HepG2 (cell line): Measurements from ENCODE around the gene SLC26A2. TPM values are rescaled to one million over a fixed set of nuclear protein-coding genes. Genes with fewer than 3 reads are reported as not detected.
"Not testable (repeated sequence)": the region's sequence is repeated elsewhere in the genome, so short reads cannot be mapped to it uniquely, and the experiment has no call there.

Experiments used
- ATAC-seq: fragments of 200-7000 bp; cut with Tn5 transposase; 3 replicates; pipeline ENCODE4 v1.9.1; 2020; ENCODE audit warnings: mild to moderate bottlenecking, moderate library complexity
- BruUV-seq: library from RNA; stranded (reverse); fragments of 400-500 nt; replicated peaks from 2 replicates; lab custom pipeline; 2021; lab: Mats Ljungman, UMichigan
- CTCF ChIA-PET: fragments of 300-600 bp; formaldehyde crosslinking; extraction: SDS; loops from one replicate; lab custom pipeline; 2021; ENCODE audit warnings: low total read pairs, inconsistent platforms, low intra/inter-chr PET ratio; lab: Yijun Ruan, JAX
- POLR2A ChIA-PET: fragments of 350-600 bp; sonication (Branson Sonifier 250); formaldehyde crosslinking; loops from one replicate; lab custom pipeline; 2020; ENCODE audit warnings: antibody characterized with exemption, inconsistent platforms; lab: Yijun Ruan, JAX
- DNase-seq: peaks from one replicate; pipeline ENCODE4 v3.0.0-alpha.2; 2015; ENCODE audit warnings: low spot score
- FAIRE-seq: peaks from 3 replicates; lab custom pipeline; 2011; peaks lifted over from hg19 to GRCh38; lab: Jason Lieb, UNC
- H2AFZ ChIP-seq: one replicate; pipeline ENCODE4 v1.6.1; 2011; ENCODE audit warnings: low read length, inconsistent platforms
- H3K27ac ChIP-seq: fragments of 300-600 bp; 3 replicates; pipeline ENCODE4 v1.8.0; 2011; ENCODE audit warnings: mixed run types, mild to moderate bottlenecking, mixed read lengths, low read length, inconsistent platforms; ENCODE audit not compliant: insufficient read depth; ENCODE audit errors: extremely low read length
- H3K27me3 ChIP-seq, 2 experiments: fragments of 200-600 bp in 1 of 2; 2 replicates in 1 of 2; 3 replicates in 1 of 2; pipeline versions ENCODE4 v1.6.0 to v1.8.0; 2011; ENCODE audit warnings: low read length in 2 of 2, mild to moderate bottlenecking in 2 of 2, moderate library complexity in 2 of 2, inconsistent platforms in 1 of 2; ENCODE audit not compliant: insufficient read depth in 2 of 2, control insufficient read depth in 1 of 2
- H3K36me3 ChIP-seq, 2 experiments: fragments of 200-600 bp in 1 of 2; replicated peaks in 1 of 2; 2 replicates in 1 of 2; 3 replicates in 1 of 2; pipeline versions ENCODE4 v1.5.1 to v1.8.0; 2011; ENCODE audit warnings: low read length in 2 of 2, inconsistent platforms in 1 of 2; ENCODE audit not compliant: insufficient read depth in 2 of 2, control insufficient read depth in 1 of 2
- H3K4me1 ChIP-seq: 2 replicates; pipeline ENCODE4 v1.5.1; 2012; ENCODE audit warnings: low read length, inconsistent platforms; ENCODE audit not compliant: insufficient read depth
- H3K4me2 ChIP-seq: 2 replicates; pipeline ENCODE4 v1.6.0; 2011; ENCODE audit warnings: low read depth, low read length, inconsistent platforms
- H3K4me3 ChIP-seq, 3 experiments: fragments of 200-600 bp in 1 of 3; sonication (generic), shearing (Covaris generic) in 1 of 3; replicated peaks in 1 of 3; 2 replicates each; pipeline ENCODE4 v1.5.1; 2011 to 2016; ENCODE audit warnings: low read length in 3 of 3, inconsistent platforms in 2 of 3, low read depth in 2 of 3, mild to moderate bottlenecking in 2 of 3, control low read depth in 1 of 3, mixed read lengths in 1 of 3; ENCODE audit not compliant: insufficient read depth in 1 of 3
- H3K79me2 ChIP-seq: one replicate; pipeline ENCODE4 v1.6.1; 2011; ENCODE audit warnings: low read length, inconsistent platforms; ENCODE audit not compliant: insufficient read depth
- H3K9ac ChIP-seq: 2 replicates; pipeline ENCODE4 v1.6.0; 2011; ENCODE audit warnings: mild to moderate bottlenecking, low read depth, low read length, inconsistent platforms; ENCODE audit not compliant: insufficient read depth
- H3K9me3 ChIP-seq: 2 replicates; pipeline ENCODE4 v1.5.1; 2012; ENCODE audit warnings: mild to moderate bottlenecking, low read length
- H4K20me1 ChIP-seq: 2 replicates; pipeline ENCODE4 v1.6.0; 2011; ENCODE audit warnings: inconsistent platforms, mild to moderate bottlenecking, low read length, moderate library complexity; ENCODE audit not compliant: insufficient read depth
- CHCHD3 ChIP-seq: sonication (generic); formaldehyde crosslinking; IDR thresholded peaks from 2 replicates; pipeline ENCODE4 v1.8.0; 2022; ENCODE audit warnings: mild to moderate bottlenecking, missing genetic modification reagents, moderate library complexity
- DPF2 ChIP-seq: sonication (generic); formaldehyde crosslinking; IDR thresholded peaks from 2 replicates; pipeline ENCODE4 v1.4.0; 2020; ENCODE audit warnings: mild to moderate bottlenecking, low read depth, missing genetic modification reagents, borderline replicate concordance
- KDM4B ChIP-seq: sonication (generic); formaldehyde crosslinking; IDR thresholded peaks from 2 replicates; pipeline ENCODE4 v1.4.0; 2020; ENCODE audit warnings: missing genetic modification reagents
- TCF7L2 ChIP-seq: IDR thresholded peaks from 2 replicates; pipeline ENCODE4 v1.6.1; 2011; ENCODE audit warnings: mild to moderate bottlenecking, low read depth, low read length, moderate library complexity
- WIZ ChIP-seq: sonication (generic); formaldehyde crosslinking; IDR thresholded peaks from 2 replicates; pipeline ENCODE4 v1.5.1; 2020; ENCODE audit warnings: mild to moderate bottlenecking, missing genetic modification reagents
- ZNF225 ChIP-seq: sonication (generic); formaldehyde crosslinking; IDR thresholded peaks from 2 replicates; pipeline ENCODE4 v1.4.0; 2020; ENCODE audit warnings: mild to moderate bottlenecking, missing genetic modification reagents
- ZNF296 ChIP-seq: sonication (generic); formaldehyde crosslinking; conservative IDR thresholded peaks from 2 replicates; pipeline ENCODE4 v1.5.0; 2020; ENCODE audit warnings: mild to moderate bottlenecking, missing genetic modification reagents
- ZNF703 ChIP-seq: sonication (generic); formaldehyde crosslinking; IDR thresholded peaks from 2 replicates; pipeline ENCODE4 v1.5.1; 2020; ENCODE audit warnings: missing genetic modification reagents, mild to moderate bottlenecking, moderate library complexity, borderline replicate concordance
- ZNF841 ChIP-seq: sonication (generic); formaldehyde crosslinking; IDR thresholded peaks from 2 replicates; pipeline ENCODE4 v1.8.1; 2023; ENCODE audit warnings: missing genetic modification reagents, borderline replicate concordance
- ZSCAN21 ChIP-seq: sonication (generic); formaldehyde crosslinking; IDR thresholded peaks from 2 replicates; pipeline ENCODE4 v1.8.0; 2022; ENCODE audit warnings: mild to moderate bottlenecking, missing genetic modification reagents, moderate library complexity, borderline replicate concordance
- ZSCAN31 ChIP-seq: sonication (generic); formaldehyde crosslinking; IDR thresholded peaks from 2 replicates; pipeline ENCODE4 v1.5.0; 2020; ENCODE audit warnings: low read depth, mild to moderate bottlenecking, missing genetic modification reagents
- WGBS: methylation state at CpG from one replicate; pipeline ENCODE4 v1.1.6; 2017; ENCODE audit warnings: low lambda C conversion rate; 5-methylcytosine and 5-hydroxymethylcytosine counted together
- in situ Hi-C: cut with HindIII; loops from 2 replicates; pipeline ENCODE4 v1.10.0; 2017; ENCODE audit warnings: low pct_unique_long_range_greater_than_20kb; ENCODE audit not compliant: extremely low pct_ligation_motif_present
- intact Hi-C: fragments of 100-400 bp; cut with micrococcal nuclease; formaldehyde crosslinking; loops from one replicate; pipeline ENCODE4 v1.10.0; 2022; ENCODE audit not compliant: unreplicated experiment
- polyA plus RNA-seq, 8 experiments: library from polyadenylated mRNA; depleted of rRNA in 3 of 8; stranded (reverse) in 7 of 8; unstranded in 1 of 8; fragments of >200 nt; fragmentation: Illumina TruSeq in 4 of 8; extraction: Trizol in 4 of 8; gene quantifications; 2 replicates each; pipeline versions ENCODE4 v1.2.1 to v1.2.3, GENCODE V29; 2011 to 2016; ENCODE audit warnings: low read depth in 4 of 8, missing spikeins in 1 of 8, mixed read lengths in 1 of 8; ENCODE audit not compliant: insufficient read depth in 1 of 8
- total RNA-seq, 5 experiments: library from RNA; depleted of rRNA; stranded (reverse); fragments of >200 nt; fragmentation: Illumina TruSeq; extraction: Trizol; gene quantifications; 2 replicates each; pipeline ENCODE4 v1.2.3, GENCODE V29; 2016; ENCODE audit warnings: low read depth in 1 of 5
- TF ChIP-seq, protein P1 (sequence below): sonication (generic); formaldehyde crosslinking; IDR thresholded peaks from 2 replicates; pipeline ENCODE4 v1.4.0; 2020; ENCODE audit warnings: missing genetic modification reagents, borderline replicate concordance

The SLC26A2 gene
- total and polyA plus RNA-seq, 2 of the 13 experiments (the other 11 are each of a cell fraction or from before 2014, with no cell fraction given) = 2.2 to 7.9 TPM

DNA sequence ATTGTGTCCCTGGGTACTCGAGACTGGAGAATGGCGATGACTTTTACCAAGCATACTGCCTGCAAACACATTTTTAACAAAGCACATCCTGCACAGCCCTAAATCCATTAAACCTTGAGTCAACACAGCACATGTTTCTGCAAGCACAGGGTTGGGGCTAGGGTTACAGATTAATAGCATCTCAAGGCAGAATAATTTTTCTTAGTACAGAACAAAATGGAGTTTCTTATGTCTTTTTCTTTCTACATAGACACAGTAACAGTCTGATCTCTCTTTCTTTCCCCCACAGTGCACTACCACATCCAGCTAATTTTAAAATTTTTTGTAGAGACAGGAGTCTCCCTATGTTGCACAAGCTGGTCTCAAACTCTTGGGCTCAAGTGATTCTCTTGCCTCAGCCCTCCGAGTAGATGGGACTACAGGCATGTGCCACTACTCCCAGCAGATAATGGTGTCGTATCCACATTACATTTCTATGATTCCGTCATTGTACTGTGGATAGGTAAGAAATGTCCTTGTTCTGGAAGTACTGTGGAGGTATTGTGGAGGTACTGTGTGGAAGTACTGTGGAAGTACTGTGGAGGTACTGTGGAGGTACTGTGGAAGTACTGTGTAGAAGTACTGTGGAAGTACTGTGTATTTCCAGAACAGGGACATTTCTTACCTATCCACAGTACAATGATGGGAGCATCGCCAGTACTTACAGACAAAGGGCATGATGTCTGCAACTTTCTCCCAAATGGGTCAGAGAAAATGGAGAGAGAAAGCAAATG is 17.2 kb upstream of the SLC26A2 start:
- H3K4me2 ChIP-seq, ATAC-seq, H3K9ac ChIP-seq, H3K27ac ChIP-seq, H3K79me2 ChIP-seq, DNase-seq, in situ Hi-C loops, H3K36me3 ChIP-seq, POLR2A ChIA-PET, H2AFZ ChIP-seq, intact Hi-C loops: not testable (repeated sequence)
- H3K4me1 ChIP-seq = peaks cover 52% of the 10 kb centered on the region
- WGBS = 74% methylated on average over 4 of the region's 6 CpGs
- peak; percentile 96 for TF ChIP-seq ZSCAN21 (CRISPR knock-in tag)
- TF ChIP-seq, all 625 proteins: peak for 1; not testable (repeated sequence) for 624
- BruUV-seq, H3K27me3 ChIP-seq, H3K4me3 ChIP-seq, H4K20me1 ChIP-seq, H3K9me3 ChIP-seq, FAIRE-seq, CTCF ChIA-PET: not testable (repeated sequence)

DNA sequence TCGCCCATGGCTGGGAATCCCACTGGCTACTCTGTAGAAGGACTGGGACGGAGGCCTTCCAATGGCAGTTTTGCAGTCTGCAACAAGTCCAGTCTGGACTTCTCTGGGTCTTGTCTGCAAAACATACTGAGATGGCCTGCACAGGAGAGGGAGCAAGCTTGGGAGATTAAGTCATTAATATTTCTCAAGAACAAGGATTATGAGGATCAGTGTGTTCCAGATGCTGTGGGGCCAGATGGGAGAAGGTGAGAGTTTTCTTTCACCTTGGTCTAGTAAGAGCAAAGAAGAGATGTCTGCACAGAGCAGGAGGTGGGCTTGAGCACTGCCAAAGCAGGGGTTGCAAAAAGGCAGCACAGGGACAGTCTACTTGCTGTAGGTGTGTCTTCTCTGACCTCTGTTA is 15.9 kb upstream of the SLC26A2 start, which contains the start of gene PDE6A:
PDE6A (minus strand) TSS at position 128 of the 400 bp plus-strand sequence; CDS start at position 8, 120 bp downstream.
- BruUV-seq = no TSS peak
- FAIRE-seq (no peak), ATAC-seq (no peak), DNase-seq (no peak)
- Histone ChIP-seq H3K27me3 (peaks cover 2 to 10% of the 10 kb centered on the region in 2 experiments; a peak in 4 of 5 replicates), H3K4me2 (no peak within 1 kb of the TSS), H3K4me3 (no peak within 1 kb of the TSS), H3K9me3 (no peaks in the 10 kb centered on the region), H3K9ac (no peak within 1 kb of the TSS), H4K20me1 (no peaks in the 10 kb centered on the region), H3K79me2 (no peaks in the 10 kb centered on the region), H2AFZ (no peak within 1 kb of the TSS), H3K4me1 (peaks cover 39% of the 10 kb centered on the region), H3K27ac (no peak within 1 kb of the TSS), H3K36me3 (no peaks in the 10 kb centered on the region)
- in situ Hi-C loops (no loop called here), intact Hi-C loops (no loop called here)
- 46% methylated on average over 2 of the region's 2 CpGs for WGBS
- ChIA-PET POLR2A (no interaction called here), CTCF (no interaction called here)
- TF ChIP-seq TCF7L2 (no peak), KDM4B (CRISPR knock-in tag) (no peak), CHCHD3 (no peak), ZNF841 (CRISPR knock-in tag) (no peak), ZNF296 (CRISPR knock-in tag) (no peak), ZSCAN31 (CRISPR knock-in tag) (no peak), DPF2 (CRISPR knock-in tag) (no peak), WIZ (CRISPR knock-in tag) (no peak), ZNF225 (CRISPR knock-in tag) (no peak), ZNF703 (no peak)
- TF ChIP-seq, protein P1, sequence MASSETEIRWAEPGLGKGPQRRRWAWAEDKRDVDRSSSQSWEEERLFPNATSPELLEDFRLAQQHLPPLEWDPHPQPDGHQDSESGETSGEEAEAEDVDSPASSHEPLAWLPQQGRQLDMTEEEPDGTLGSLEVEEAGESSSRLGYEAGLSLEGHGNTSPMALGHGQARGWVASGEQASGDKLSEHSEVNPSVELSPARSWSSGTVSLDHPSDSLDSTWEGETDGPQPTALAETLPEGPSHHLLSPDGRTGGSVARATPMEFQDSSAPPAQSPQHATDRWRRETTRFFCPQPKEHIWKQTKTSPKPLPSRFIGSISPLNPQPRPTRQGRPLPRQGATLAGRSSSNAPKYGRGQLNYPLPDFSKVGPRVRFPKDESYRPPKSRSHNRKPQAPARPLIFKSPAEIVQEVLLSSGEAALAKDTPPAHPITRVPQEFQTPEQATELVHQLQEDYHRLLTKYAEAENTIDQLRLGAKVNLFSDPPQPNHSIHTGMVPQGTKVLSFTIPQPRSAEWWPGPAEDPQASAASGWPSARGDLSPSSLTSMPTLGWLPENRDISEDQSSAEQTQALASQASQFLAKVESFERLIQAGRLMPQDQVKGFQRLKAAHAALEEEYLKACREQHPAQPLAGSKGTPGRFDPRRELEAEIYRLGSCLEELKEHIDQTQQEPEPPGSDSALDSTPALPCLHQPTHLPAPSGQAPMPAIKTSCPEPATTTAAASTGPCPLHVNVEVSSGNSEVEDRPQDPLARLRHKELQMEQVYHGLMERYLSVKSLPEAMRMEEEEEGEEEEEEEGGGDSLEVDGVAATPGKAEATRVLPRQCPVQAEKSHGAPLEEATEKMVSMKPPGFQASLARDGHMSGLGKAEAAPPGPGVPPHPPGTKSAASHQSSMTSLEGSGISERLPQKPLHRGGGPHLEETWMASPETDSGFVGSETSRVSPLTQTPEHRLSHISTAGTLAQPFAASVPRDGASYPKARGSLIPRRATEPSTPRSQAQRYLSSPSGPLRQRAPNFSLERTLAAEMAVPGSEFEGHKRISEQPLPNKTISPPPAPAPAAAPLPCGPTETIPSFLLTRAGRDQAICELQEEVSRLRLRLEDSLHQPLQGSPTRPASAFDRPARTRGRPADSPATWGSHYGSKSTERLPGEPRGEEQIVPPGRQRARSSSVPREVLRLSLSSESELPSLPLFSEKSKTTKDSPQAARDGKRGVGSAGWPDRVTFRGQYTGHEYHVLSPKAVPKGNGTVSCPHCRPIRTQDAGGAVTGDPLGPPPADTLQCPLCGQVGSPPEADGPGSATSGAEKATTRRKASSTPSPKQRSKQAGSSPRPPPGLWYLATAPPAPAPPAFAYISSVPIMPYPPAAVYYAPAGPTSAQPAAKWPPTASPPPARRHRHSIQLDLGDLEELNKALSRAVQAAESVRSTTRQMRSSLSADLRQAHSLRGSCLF (CRISPR knock-in tag) = no peak
